ENCODE measurements around the gene MYOM3. TPM values are rescaled to one million over a fixed set of nuclear protein-coding genes. Genes with fewer than 3 reads are reported as not detected.

MYOM3 gene
- total RNA-seq, 4 donors from 2014 or later, result 1.5 to 1.9 (median 1.7) TPM

DNA sequence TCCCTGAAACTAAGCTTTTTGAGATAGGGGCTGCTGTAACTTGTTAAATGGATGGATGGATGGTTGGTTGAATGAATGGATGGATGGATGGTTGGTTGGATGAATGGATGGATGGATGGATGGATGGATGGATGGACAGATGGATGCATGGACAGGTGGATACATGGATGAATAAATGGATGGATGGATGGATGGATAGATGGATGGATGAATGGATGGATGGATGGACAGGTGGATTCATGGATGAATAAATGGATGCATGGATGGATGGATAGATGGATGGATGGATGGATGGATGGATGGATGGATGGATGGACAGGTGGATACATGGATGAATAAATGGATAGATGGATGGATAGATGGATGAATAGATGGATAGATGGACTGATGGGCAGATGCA, 26.9 kb downstream of the MYOM3 start:
- intact Hi-C loops (cut with DNase I; ENCODE audit: low total_unique reads), result no loop called here
- no peak for TF ChIP-seq CTCF (IDR thresholded peaks at IDR 0.05)
- no peak for TF ChIP-seq POLR2A (IDR thresholded peaks at IDR 0.05)
- DNase-seq (ENCODE audit: low spot score in 2 of 2), result no peak
- H3K4me3 ChIP-seq (ENCODE audit: low read depth, poor library complexity, severe bottlenecking), result no peak overlapping the region

- no peak for DNase-seq (ENCODE audit: low spot score in 2 of 2)
- H3K4me3 ChIP-seq (ENCODE audit: low read depth, poor library complexity, severe bottlenecking), result no peak overlapping the region
- intact Hi-C loops (cut with DNase I; ENCODE audit: low total_unique reads), result no loop called here
- no peak for TF ChIP-seq POLR2A (IDR thresholded peaks at IDR 0.05)
- no peak for TF ChIP-seq CTCF (IDR thresholded peaks at IDR 0.05)
- 84 to 85% methylated on average over 7 of the region's 7 CpGs for WGBS, 2 donors
Measured at GRCh38 chr1:24084050-24084449, 27.9 kb downstream of the MYOM3 start.

DNA sequence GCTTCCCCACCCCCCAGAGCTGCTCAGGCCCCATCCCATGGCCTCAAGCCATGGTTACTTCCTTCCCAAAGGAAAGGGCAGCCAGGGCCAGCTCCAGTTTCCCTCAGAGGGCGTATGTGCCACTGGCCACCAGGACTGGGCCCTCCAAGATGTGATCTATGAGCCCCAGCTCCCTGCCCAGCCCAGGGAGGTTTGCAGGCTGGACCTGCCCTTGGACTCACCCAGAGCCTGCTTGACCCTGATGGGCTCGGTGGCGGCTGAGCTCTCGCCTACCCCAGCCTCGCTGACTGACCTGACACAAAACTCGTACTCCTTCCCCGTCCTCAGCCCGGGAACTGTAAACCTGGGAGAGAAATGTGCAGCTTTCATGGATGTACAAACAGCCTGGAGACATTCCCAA, 29.6 kb downstream of the MYOM3 start:
- WGBS, 2 donors, result 85 to 87% methylated on average over 8 of the region's 8 CpGs
- intact Hi-C loops (cut with DNase I; ENCODE audit: low total_unique reads), result no loop called here
- TF ChIP-seq CTCF (IDR thresholded peaks at IDR 0.05), result no peak
- TF ChIP-seq POLR2A (IDR thresholded peaks at IDR 0.05), result no peak
- H3K4me3 ChIP-seq (ENCODE audit: low read depth, poor library complexity, severe bottlenecking), result no peak overlapping the region
- no peak for DNase-seq (ENCODE audit: low spot score in 2 of 2)

GRCh38 chr1:24081190-24081589, 30.7 kb downstream of the MYOM3 start:
- intact Hi-C loops (cut with DNase I; ENCODE audit: low total_unique reads), result no loop called here
- WGBS, 2 donors, result 91 to 94% methylated on average over 6 of the region's 6 CpGs
- DNase-seq (ENCODE audit: low spot score in 2 of 2), result no peak
- H3K4me3 ChIP-seq (ENCODE audit: low read depth, poor library complexity, severe bottlenecking), result no peak overlapping the region
- no peak for TF ChIP-seq CTCF (IDR thresholded peaks at IDR 0.05)
- no peak for TF ChIP-seq POLR2A (IDR thresholded peaks at IDR 0.05)

GRCh38 chr1:24080131-24080530, 31.8 kb downstream of the MYOM3 start:
- intact Hi-C loops (cut with DNase I; ENCODE audit: low total_unique reads), result no loop called here

More at GRCh38 chr1:24080131-24080530, 31.8 kb downstream of the MYOM3 start:
- H3K4me3 ChIP-seq (ENCODE audit: low read depth, poor library complexity, severe bottlenecking), result no peak overlapping the region
- 57 to 65% methylated on average over 8 to 10 of the region's 10 CpGs for WGBS, 2 donors
- TF ChIP-seq POLR2A (IDR thresholded peaks at IDR 0.05), result no peak
- TF ChIP-seq CTCF (IDR thresholded peaks at IDR 0.05), result no peak
- no peak for DNase-seq (ENCODE audit: low spot score in 2 of 2)
